Articular chondrocyte of knee joint (primary cell): ENCODE data around the gene OGFOD1. TPM values are rescaled to one million over a fixed set of nuclear protein-coding genes. Genes with fewer than 3 reads are reported as not detected.

Experiments used
- total RNA-seq: library from RNA; depleted of rRNA; stranded (reverse); fragments of >200 nt; gene quantifications from 2 replicates; pipeline ENCODE4 v1.2.3, GENCODE V29; 2012

Gene OGFOD1
- total RNA-seq: 51.0 and 65.2 TPM in 2 replicates

GRCh38 chr16:56450986-56451752 lies at the start of gene OGFOD1, which contains the start of gene NUDT21:
Gene OGFOD1 (plus strand): TSS chr16:56451554. CDS start chr16:56451613, 59 bp downstream.
Gene NUDT21 (minus strand): TSS chr16:56451332. CDS start chr16:56451202, 130 bp downstream.

DNA sequence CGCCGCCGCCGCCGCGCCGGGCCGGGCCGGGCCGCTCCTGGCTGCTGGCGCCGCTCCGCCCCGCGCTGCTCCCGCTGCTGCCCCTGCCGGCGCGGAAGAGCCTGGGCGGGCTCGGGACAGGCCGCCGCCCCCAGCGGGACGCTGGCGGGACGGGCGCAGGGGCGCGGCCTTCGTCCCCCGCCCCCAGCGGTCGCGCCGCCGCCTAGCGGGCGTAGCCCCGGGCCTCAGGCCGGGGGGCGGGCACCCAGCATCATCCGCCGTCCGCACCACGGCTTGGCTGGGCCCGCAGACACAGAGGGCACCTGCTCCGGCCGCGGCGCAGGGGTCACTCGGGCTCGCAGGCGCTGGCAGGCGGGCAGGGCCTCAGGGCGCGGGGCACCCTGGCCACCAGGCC lies 25.9 kb upstream of the OGFOD1 start, which contains the start of gene AMFR:
Gene AMFR (minus strand): TSS at position 107 of the 394 bp plus-strand sequence. CDS start 218 bp downstream, outside the sequence.

GRCh38 chr16:56519459-56520250 lies 68.3 kb downstream of the OGFOD1 start, which contains the start of gene BBS2:
Gene BBS2 (minus strand): TSS chr16:56520024. CDS start chr16:56519862, 162 bp downstream.

Other genes starting within 250 kb of the OGFOD1 start
- gene AMFR, start 26.0 kb upstream of the OGFOD1 start, total RNA-seq: 191 and 221 TPM in 2 replicates
- gene NUDT21, start 222 bp upstream of the OGFOD1 start, total RNA-seq: 97.9 and 112 TPM in 2 replicates
- gene BBS2, start 68.5 kb downstream of the OGFOD1 start, total RNA-seq: 69.4 and 82.0 TPM in 2 replicates
- not detected in 2 replicates for gene MT4, start 113.5 kb downstream of the OGFOD1 start, total RNA-seq
- gene MT3, start 138.0 kb downstream of the OGFOD1 start, total RNA-seq: not detected in 2 replicates
- gene MT2A, start 157.0 kb downstream of the OGFOD1 start, total RNA-seq: 25.3 and 37.2 TPM in 2 replicates
- 50.9 and 55.0 TPM in 2 replicates for gene MT1E, start 174.2 kb downstream of the OGFOD1 start, total RNA-seq
- gene MT1M, start 181.1 kb downstream of the OGFOD1 start, total RNA-seq: 3.1 and 6.3 TPM in 2 replicates
- 1.0 TPM in 1 of 2 replicates, not detected in the other for gene MT1A, start 187.1 kb downstream of the OGFOD1 start, total RNA-seq
- not detected in 2 replicates for gene MT1B, start 200.3 kb downstream of the OGFOD1 start, total RNA-seq
- 0.39 and 0.65 TPM in 2 replicates for gene MT1F, start 206.4 kb downstream of the OGFOD1 start, total RNA-seq
- gene MT1G, start 216.5 kb downstream of the OGFOD1 start, total RNA-seq: 0.65 TPM in 1 of 2 replicates, not detected in the other
- gene MT1H, start 218.3 kb downstream of the OGFOD1 start, total RNA-seq: not detected in 2 replicates
- gene MT1X, start 230.9 kb downstream of the OGFOD1 start, total RNA-seq: 32.1 and 175 TPM in 2 replicates